Tibial artery (tissue), 4 donors: ENCODE measurements around the gene USB1.

Experiments
- DNase-seq, 2 donors: peaks; one replicate each; pipeline ENCODE4 v3.0.0-alpha.2; 2019
- H3K27ac ChIP-seq, 2 donors: fragments of 200-600 bp; sonication (generic) in 1 of 2; 1 replicate in 1 of 2; 2 replicates in 1 of 2; pipeline ENCODE4 v1.5.1; 2018 to 2019; ENCODE audit warnings: mild to moderate bottlenecking in 1 of 2
- H3K27me3 ChIP-seq, 2 donors: fragments of 200-600 bp; sonication (generic) in 1 of 2; one replicate each; pipeline versions ENCODE4 v1.5.1 to v1.6.0; 2016 to 2019
- H3K36me3 ChIP-seq, 3 donors: fragments of 200-600 bp; sonication (generic) in 2 of 3; one replicate each; pipeline ENCODE4 v1.5.1; 2016 to 2019; ENCODE audit warnings: mild to moderate bottlenecking in 2 of 3
- H3K4me1 ChIP-seq, 4 donors: fragments of 200-600 bp; sonication (generic) in 2 of 4; 1 replicate in 3 of 4; 2 replicates in 1 of 4; pipeline ENCODE4 v1.5.1; 2016 to 2019
- H3K4me3 ChIP-seq, 2 donors: fragments of 200-600 bp; sonication (generic) in 1 of 2; 1 replicate in 1 of 2; 2 replicates in 1 of 2; pipeline ENCODE4 v1.5.1; 2018 to 2019; ENCODE audit warnings: mild to moderate bottlenecking in 2 of 2
- H3K9me3 ChIP-seq, 3 donors: fragments of 200-600 bp; sonication (generic) in 1 of 3; one replicate each; pipeline ENCODE4 v1.5.1; 2016 to 2019
- intact Hi-C: fragments of 100-400 bp; cut with DNase I; formaldehyde crosslinking; loops from one replicate; pipeline ENCODE4 v1.15.0; 2023; ENCODE audit warnings: low total_unique reads
- TF ChIP-seq, protein P1 (sequence below), 2 experiments: fragments of 200-600 bp in 1 of 2; fragments of 450-650 bp in 1 of 2; IDR thresholded peaks; one replicate each; pipeline ENCODE4 v1.5.1; 2017 to 2019; ENCODE audit warnings: antibody characterized with exemption in 2 of 2, mild to moderate bottlenecking in 1 of 2, moderate library complexity in 1 of 2

USB1 gene

DNA sequence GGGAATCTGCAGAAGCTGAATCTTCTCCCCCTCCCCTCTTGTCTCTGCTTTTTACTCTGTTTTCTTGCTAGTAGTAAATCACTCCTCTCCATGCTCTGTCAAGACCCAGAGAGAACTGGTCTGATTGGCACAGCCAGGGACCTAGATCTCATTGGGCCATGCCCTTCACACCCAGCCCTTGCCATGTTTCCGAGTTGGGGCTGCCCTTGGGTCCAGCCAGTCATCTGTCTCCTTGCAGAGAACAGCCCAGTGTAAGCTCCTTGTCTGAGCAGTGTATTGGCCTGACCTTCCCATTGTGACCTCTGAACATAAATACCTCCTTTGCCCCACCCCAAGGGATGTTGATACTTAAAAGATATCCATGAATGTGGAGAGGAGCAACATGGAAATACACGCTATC lies 28.2 kb downstream of the USB1 start:
- no peak overlapping the region for H3K27ac ChIP-seq
- intact Hi-C loops, result no loop called here
- no peak overlapping the region for H3K4me3 ChIP-seq
- TF ChIP-seq, protein P1, sequence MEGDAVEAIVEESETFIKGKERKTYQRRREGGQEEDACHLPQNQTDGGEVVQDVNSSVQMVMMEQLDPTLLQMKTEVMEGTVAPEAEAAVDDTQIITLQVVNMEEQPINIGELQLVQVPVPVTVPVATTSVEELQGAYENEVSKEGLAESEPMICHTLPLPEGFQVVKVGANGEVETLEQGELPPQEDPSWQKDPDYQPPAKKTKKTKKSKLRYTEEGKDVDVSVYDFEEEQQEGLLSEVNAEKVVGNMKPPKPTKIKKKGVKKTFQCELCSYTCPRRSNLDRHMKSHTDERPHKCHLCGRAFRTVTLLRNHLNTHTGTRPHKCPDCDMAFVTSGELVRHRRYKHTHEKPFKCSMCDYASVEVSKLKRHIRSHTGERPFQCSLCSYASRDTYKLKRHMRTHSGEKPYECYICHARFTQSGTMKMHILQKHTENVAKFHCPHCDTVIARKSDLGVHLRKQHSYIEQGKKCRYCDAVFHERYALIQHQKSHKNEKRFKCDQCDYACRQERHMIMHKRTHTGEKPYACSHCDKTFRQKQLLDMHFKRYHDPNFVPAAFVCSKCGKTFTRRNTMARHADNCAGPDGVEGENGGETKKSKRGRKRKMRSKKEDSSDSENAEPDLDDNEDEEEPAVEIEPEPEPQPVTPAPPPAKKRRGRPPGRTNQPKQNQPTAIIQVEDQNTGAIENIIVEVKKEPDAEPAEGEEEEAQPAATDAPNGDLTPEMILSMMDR (IDR thresholded peaks at IDR 0.05), result no peak
- no peaks in the 10 kb centered on the region for H3K9me3 ChIP-seq
- no peaks in the 10 kb centered on the region for H3K36me3 ChIP-seq
- no peak for DNase-seq
- H3K27me3 ChIP-seq, result no peaks in the 10 kb centered on the region
- peaks cover 0 to 36% (median 28%) of the 10 kb centered on the region in 4 donors for H3K4me1 ChIP-seq

DNA sequence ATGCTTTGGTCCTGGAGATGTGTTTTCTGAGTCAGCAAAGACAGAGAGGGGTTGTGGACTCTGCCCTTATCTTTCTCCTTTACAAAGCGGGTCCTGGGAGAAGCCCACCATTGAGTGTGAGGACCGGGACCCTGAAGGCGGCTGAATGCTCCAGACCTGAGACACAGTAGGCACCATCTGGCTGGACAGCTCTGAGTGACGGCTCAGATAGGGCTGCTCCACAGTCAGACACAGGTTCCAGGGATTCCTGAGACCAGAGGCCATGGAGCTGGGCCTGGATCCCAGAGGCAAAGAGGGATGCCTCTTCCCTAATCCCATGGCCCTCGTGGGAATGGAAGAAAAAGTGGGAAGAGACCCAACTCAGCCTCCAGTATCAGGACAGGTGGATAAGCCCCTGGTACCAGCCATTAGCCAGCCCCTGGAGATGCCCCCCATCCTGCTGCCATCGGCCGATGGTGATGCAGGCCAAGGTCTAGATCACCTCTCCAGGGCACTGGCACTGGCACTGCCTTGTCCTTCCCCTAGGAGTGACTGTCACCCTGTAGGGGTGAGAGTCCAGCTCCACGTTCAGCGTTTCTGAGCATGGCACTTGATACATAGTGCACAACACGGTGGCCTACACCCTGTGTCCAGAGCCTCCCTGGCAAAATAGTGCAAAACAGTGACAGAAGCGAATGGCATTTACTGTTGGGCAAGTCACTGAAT lies 29.1 kb downstream of the USB1 start:
- TF ChIP-seq, protein P1 (IDR thresholded peaks at IDR 0.05), result no peak
- Histone ChIP-seq H3K9me3 (no peaks in the 10 kb centered on the region), H3K27ac (no peak overlapping the region), H3K36me3 (no peaks in the 10 kb centered on the region), H3K27me3 (peaks cover 0 to 3% of the 10 kb centered on the region in 2 donors), H3K4me1 (peaks cover 0 to 27% (median 22%) of the 10 kb centered on the region in 4 donors), H3K4me3 (no peak overlapping the region)
- no peak for DNase-seq
- intact Hi-C loops, result no loop called here

DNA sequence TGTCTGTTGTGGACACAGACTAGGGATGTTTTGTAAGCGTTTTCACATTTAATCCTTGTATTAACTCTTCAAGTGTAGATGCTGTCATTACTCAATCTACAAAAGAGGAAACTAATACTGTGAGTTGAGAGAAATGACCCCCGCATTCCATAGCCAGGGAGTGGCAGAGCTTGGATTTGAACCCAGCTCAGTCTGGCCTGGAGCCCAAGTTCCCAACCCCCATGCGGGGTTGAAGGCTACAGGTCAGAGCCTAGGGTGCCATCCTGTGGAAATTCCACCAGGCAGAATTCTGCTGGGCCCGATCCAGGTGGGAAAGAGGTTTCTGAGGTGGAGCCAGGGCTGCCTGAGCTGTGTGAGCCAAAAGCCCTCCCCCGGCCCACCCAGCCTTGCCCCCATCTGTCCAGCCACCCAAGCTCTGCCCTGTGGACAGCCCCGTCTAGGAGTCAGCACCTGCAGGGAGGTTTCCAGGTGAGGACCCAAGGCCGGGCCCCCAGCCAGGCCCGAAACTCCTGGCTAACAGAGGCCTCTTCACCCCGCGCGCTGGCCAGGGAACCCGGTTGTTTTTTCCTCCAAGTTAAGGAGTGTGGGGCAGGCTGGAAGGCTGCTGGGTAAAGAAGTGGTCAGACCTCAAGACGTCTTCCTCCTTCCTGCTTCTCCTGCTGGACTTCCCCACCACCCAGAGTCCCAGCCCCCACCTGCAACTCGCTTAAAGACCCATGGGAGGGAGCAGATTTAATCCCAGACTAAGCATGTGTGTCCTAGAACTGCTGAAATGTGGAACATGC lies 30.0 kb downstream of the USB1 start:
- TF ChIP-seq, protein P1 (IDR thresholded peaks at IDR 0.05), result no peak
- no peak for DNase-seq
- Histone ChIP-seq H3K27ac (no peak overlapping the region), H3K36me3 (no peaks in the 10 kb centered on the region), H3K4me1 (peaks cover 0 to 18% (median 16%) of the 10 kb centered on the region in 4 donors), H3K4me3 (no peak overlapping the region), H3K9me3 (no peaks in the 10 kb centered on the region), H3K27me3 (peaks cover 0 to 3% of the 10 kb centered on the region in 2 donors)
- intact Hi-C loops, result no loop called here

DNA sequence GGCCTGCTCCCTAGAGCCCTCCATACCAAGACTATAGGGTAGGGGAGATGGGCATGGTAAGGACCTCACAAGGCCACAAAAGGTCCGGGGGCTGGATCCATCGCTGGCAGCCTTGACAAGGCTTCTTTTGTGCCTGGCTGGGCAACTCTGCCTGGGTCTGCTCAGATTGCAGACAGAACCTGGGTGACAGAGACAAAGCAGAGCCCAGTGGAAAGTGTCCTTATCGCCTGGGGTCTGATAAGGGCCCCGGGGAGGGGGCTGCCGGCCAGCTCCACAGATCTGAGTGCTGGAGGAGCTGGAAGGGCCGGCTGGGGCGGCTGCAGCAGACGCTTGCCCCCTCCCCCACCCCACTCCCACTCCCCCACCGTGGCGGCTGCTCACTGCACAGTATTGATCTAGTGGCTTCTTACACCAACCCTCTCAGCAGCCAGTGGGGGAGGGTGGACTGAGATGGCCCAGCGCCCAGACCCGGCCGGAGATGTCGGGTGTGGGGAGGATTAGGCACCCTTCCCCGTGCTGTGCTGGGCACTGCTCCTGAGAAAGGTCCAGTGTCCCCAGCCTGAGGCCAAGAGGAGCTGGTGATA lies 31.6 kb downstream of the USB1 start:
- TF ChIP-seq, protein P1 (IDR thresholded peaks at IDR 0.05), result no peak
- no peak for DNase-seq
- Histone ChIP-seq H3K27ac (no peak overlapping the region), H3K9me3 (no peaks in the 10 kb centered on the region), H3K4me1 (peaks cover 0 to 2% (median under 1%) of the 10 kb centered on the region in 4 donors), H3K36me3 (no peaks in the 10 kb centered on the region), H3K4me3 (no peak overlapping the region), H3K27me3 (peaks cover 0 to 3% of the 10 kb centered on the region in 2 donors)
- intact Hi-C loops, result no loop called here

DNA sequence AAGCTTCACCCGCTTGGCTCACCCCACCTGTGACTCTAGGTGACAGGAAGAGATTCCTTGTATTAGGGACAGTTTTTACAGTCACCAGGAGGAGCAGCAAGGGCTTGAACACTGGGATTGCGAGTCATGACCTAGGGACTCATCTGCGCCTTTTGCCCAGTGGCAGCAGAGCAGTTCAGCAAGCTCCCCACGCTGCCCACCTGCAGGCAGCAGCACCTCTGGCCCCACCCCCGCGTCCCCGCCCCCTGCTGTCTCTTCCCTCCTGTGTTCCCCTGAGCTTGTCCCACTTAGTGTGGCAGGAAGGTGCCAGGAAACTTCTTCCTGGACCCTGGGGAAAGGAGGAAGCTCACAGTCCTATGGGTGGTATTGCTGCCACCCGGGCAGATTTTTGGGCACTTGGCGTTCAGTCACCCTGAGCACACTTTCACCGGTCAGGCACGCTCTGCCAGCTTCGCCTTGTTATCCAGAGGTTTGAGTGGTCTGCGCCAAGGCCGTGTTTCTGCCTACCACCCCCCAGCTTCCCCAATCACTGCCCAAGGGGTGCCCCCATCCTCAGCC lies 33.0 kb downstream of the USB1 start:
- no peaks in the 10 kb centered on the region for H3K4me1 ChIP-seq
- H3K27me3 ChIP-seq, result peaks cover 0 to 3% of the 10 kb centered on the region in 2 donors
- H3K9me3 ChIP-seq, result no peaks in the 10 kb centered on the region
- no peak overlapping the region for H3K27ac ChIP-seq
- intact Hi-C loops, result no loop called here
- no peak for DNase-seq
- H3K4me3 ChIP-seq, result no peak overlapping the region
- peaks cover 0 to 6% (median 0%) of the 10 kb centered on the region in 3 donors for H3K36me3 ChIP-seq
- TF ChIP-seq, protein P1 (IDR thresholded peaks at IDR 0.05), result no peak
